GM10248 (cell line): ENCODE measurements around the gene GABPB2.

Source experiments
- CTCF ChIA-PET: fragments of 300-600 bp; sonication (Branson Sonifier 250); formaldehyde crosslinking; extraction: SDS; loops from one replicate; lab custom pipeline; 2021; ENCODE audit warnings: antibody characterized with exemption; lab: Yijun Ruan, JAX
- POLR2A ChIA-PET: fragments of 350-650 bp; sonication (Branson Sonifier 250); formaldehyde crosslinking; extraction: SDS; loops from one replicate; lab custom pipeline; 2020; ENCODE audit warnings: antibody characterized with exemption; lab: Yijun Ruan, JAX
- DNase-seq: peaks from one replicate; pipeline ENCODE4 v3.0.0; 2012; ENCODE audit errors: extremely low spot score
- TF ChIP-seq, protein P1 (sequence below): IDR thresholded peaks from 2 replicates; pipeline ENCODE4 v1.5.1; 2012; ENCODE audit warnings: mild to moderate bottlenecking, low read depth; ENCODE audit errors: extremely low read depth, missing control alignments, control extremely low read depth

The GABPB2 gene

DNA sequence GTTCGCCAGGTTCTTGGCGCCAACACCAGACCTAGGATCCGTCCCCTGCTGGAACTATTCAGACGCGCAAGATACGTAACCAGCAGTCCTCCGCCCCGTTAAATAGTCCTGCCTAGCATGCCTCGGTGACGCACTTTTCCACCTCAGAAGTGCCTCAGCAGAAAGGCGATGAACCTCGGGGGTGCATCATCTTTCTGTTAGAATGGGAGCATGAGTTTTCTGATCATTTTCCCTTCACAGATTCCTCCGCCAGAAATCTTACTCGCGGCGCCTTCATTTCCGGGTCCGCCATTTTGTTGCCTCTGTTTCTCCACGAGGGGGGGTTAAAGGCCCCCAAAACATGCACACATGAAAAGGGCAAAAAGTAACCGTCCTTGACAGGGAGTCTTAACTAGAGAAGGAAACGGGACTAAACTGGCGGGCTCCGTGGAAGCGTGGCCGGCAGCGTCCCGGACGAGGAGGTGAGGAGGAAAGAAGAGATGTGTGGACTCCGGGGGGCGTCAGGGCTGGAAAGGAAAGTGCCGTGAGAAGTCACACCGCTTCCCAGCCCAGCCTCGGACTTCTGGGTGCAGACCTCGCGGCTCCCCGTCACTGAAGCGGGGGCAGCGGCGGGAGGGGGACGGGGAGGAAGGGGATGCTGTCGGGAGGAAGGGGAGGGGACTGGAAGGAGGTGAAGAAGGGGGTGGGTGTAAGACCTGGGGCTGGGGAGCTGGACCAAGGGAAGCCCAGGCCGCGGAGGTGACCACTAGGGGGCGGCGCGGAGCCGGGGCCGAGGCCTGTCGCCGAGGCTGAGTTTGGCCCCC is at the start of gene GABPB2:
Gene GABPB2 (plus strand): TSS at position 288 of the 803 bp plus-strand sequence. CDS start 17,429 bp downstream, outside the sequence.
- POLR2A ChIA-PET, result interaction anchor here (0.7 to 1.3 kb wide), 2 partner anchors 13 to 26 kb away, joined by 3 to 4 read pairs; no protein-coding TSS in a partner anchor
- CTCF ChIA-PET, result interaction anchor here (0.6 to 4.1 kb wide), 25 partner anchors 11 to 693 kb away, joined by 3 to 52 read pairs (median 3); partner anchors contain the start of genes C1orf56, CDC42SE1, MINDY1 and MLLT11
- DNase-seq, result peak; percentile 92
- TF ChIP-seq, protein P1, sequence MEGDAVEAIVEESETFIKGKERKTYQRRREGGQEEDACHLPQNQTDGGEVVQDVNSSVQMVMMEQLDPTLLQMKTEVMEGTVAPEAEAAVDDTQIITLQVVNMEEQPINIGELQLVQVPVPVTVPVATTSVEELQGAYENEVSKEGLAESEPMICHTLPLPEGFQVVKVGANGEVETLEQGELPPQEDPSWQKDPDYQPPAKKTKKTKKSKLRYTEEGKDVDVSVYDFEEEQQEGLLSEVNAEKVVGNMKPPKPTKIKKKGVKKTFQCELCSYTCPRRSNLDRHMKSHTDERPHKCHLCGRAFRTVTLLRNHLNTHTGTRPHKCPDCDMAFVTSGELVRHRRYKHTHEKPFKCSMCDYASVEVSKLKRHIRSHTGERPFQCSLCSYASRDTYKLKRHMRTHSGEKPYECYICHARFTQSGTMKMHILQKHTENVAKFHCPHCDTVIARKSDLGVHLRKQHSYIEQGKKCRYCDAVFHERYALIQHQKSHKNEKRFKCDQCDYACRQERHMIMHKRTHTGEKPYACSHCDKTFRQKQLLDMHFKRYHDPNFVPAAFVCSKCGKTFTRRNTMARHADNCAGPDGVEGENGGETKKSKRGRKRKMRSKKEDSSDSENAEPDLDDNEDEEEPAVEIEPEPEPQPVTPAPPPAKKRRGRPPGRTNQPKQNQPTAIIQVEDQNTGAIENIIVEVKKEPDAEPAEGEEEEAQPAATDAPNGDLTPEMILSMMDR, result peak; percentile 87

DNA sequence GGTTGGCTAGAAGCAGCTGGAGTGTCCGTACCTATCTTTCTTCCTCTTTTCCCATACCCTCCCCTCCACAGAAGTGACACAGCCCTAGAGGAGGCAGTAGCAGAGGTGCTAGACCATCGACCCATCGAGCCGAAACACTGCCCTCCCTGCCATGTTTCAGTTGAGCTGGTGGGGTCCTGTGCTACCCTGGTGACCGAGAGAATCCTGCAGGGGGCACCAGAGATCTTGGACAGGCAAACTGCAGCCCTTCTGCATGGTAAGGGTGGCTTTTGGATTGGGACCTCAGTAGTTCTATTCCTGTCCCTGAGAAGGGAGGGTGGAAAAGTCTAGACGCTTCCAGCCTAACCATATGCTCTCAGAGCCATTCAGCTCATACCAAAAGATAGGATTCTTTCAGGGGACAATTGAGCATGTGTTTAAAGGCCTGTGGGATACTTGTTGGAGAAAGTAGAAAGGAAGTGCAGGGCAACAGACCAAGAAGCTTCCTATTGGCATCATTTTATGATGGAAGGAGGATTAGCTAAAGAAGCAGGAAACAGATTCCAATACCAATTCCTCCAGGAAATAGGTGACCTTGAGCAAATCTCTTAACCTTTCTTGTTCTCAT is 45.9 kb upstream of the GABPB2 start:
- CTCF ChIA-PET, result interaction anchor here (0.6 to 2.3 kb wide), 27 partner anchors 9 to 230 kb away, joined by 3 to 12 read pairs (median 4); partner anchors contain the start of genes BNIPL, CDC42SE1, MINDY1 and PSMD4
- peak; percentile 81 for DNase-seq
- POLR2A ChIA-PET, result interaction anchor here (0.6 to 0.7 kb wide), 2 partner anchors 16 to 473 kb away, joined by 3 to 4 read pairs; no protein-coding TSS in a partner anchor
- TF ChIP-seq, protein P1, result peak; percentile 69

DNA sequence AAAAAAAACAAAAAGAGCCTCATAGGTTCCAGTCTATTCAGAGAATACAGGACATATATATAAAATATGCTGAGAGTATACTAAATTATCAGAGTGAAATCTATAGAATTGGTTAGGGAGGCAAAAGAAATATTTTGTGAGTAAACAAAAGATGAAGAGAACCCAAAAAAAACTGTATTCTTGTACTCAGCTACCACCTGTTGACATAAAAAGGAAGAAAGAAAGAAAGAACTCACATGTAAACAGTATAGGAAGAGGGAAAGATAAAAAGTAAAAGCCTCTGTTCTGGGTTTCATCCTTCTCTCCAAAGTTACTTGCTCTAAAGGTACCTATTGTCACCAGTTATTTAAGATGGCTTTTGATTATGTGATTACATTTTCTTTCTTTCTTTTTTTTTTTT is 44.1 kb upstream of the GABPB2 start:
- DNase-seq, result no peak
- POLR2A ChIA-PET, result no interaction called here
- CTCF ChIA-PET, result interaction anchor here (0.9 to 1.6 kb wide), 8 partner anchors 8 to 130 kb away, joined by 3 to 5 read pairs (median 4); partner anchors contain the start of genes MINDY1 and TNFAIP8L2
- TF ChIP-seq, protein P1, result no peak

DNA sequence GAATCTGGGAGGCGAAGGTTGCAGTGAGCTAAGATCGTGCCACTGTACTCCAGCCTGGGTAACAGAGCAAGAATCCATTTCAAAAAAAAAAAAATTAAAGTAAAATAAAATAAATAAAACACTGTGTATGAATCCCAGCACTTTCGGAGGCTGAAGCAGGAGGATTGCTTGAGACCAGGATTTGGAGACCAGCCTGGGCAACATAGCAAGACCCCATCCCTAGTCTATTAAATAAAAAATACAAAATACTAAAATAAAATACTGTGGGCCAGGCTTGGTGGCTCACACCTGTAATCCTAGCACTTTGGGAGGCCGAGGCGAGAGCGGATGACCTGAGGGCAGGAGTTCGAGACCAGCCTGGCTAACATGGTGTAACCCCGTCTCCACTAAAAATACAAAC is 38.4 kb upstream of the GABPB2 start:
- DNase-seq, result no peak
- TF ChIP-seq, protein P1, result no peak
- ChIA-PET POLR2A (no interaction called here), CTCF (interaction anchor here (1.4 to 1.7 kb wide), 3 partner anchors 10 to 16 kb away, joined by 3 to 6 read pairs (median 5); partner anchors contain the start of gene C1orf56)

DNA sequence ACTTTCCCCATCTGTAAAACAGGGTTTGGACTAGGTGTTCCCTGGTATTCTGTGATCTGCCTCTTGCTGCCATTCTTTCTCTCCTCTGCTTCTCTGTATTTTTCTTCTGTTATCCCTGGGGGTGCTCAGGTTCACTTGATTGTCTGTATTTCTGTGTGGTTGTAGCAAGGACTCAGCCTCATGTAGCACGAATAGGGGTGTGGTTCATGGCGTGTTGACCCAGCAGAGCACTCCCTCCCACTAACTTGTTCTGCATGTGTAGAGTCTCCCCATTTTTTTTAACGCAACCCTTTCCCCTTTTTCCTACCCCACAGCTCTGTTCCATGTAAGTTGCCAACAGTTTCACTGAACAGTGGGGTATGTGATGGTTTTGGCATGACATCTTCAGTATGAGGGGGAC is 35.4 kb upstream of the GABPB2 start:
- TF ChIP-seq, protein P1, result no peak
- no peak for DNase-seq
- ChIA-PET CTCF (interaction anchor here (1.1 to 1.7 kb wide), 3 partner anchors 9 to 13 kb away, joined by 4 to 5 read pairs (median 4); partner anchors contain the start of gene C1orf56), POLR2A (no interaction called here)

DNA sequence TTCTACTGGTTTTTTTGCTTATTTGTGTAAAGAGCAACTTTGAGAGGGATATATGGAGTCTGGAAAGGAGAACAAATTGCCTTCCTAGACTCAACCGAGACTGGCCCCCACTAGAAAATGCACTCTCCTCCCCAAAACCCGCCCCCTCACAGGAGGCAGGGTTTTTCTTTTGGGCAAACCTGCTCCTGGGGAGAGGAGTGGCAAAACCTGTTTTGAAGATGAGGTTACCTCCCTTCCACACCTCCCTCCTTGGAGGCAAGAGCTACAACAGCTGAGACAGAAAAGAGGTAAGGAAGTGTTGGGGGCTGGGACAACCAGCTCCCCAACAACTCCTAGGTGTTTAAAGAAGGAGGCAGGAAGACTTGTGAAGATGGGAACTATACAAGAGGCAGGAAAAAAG is 34.2 kb upstream of the GABPB2 start, which contains the start of gene BNIPL:
Gene BNIPL (plus strand): TSS at position 231 of the 400 bp plus-strand sequence. CDS start 140 bp downstream, at position 371.
- TF ChIP-seq, protein P1, result no peak
- CTCF ChIA-PET, result interaction anchor here (0.8 to 2.0 kb wide), 3 partner anchors 12 to 63 kb away, joined by 3 to 11 read pairs (median 5); no protein-coding TSS in a partner anchor
- POLR2A ChIA-PET, result interaction anchor here (0.5 kb wide), 1 partner anchor 13 kb away, joined by 6 read pairs; no protein-coding TSS in a partner anchor
- DNase-seq, result no peak
